HL-60 (cell line): ENCODE measurements around the gene ZSWIM3.
"Not testable (repeated sequence)": the region's sequence is repeated elsewhere in the genome, so short reads cannot be mapped to it uniquely, and the experiment has no call there.

Source experiments
- DNase-seq, 2 experiments: peaks; one replicate each; pipeline ENCODE4 v3.0.0-alpha.2; 2010 to 2020; ENCODE audit warnings: low read depth in 1 of 2, low spot score in 1 of 2
- H3K27ac ChIP-seq: fragments of 250-450 bp; sonication (Bioruptor Pico); replicated peaks from 2 replicates; pipeline ENCODE4 v1.5.1; 2020; ENCODE audit warnings: mild to moderate bottlenecking, moderate library complexity
- H3K27me3 ChIP-seq: fragments of 250-450 bp; sonication (Bioruptor Pico); 2 replicates; pipeline ENCODE4 v1.5.1; 2021; ENCODE audit warnings: mild to moderate bottlenecking, moderate library complexity; ENCODE audit not compliant: insufficient read depth, poor library complexity, severe bottlenecking
- H3K4me3 ChIP-seq: replicated peaks from 2 replicates; pipeline ENCODE4 v1.5.1; 2011; ENCODE audit warnings: mild to moderate bottlenecking, control low read depth, low read length; ENCODE audit not compliant: insufficient read depth
- GABPA ChIP-seq: IDR thresholded peaks from 2 replicates; pipeline ENCODE4 v1.6.1; 2012; ENCODE audit warnings: low read depth
- POLR2AphosphoS5 ChIP-seq: IDR thresholded peaks from 2 replicates; pipeline ENCODE4 v1.6.1; 2012; ENCODE audit warnings: low read depth
- SPI1 ChIP-seq: IDR thresholded peaks from 2 replicates; pipeline ENCODE4 v1.6.1; 2012; ENCODE audit warnings: low read depth, mild to moderate bottlenecking, borderline replicate concordance
- TF ChIP-seq, protein P1 (sequence below): IDR thresholded peaks from one replicate; pipeline ENCODE4 v1.5.1; 2011; ENCODE audit warnings: low read length, control low read depth, inconsistent platforms; ENCODE audit not compliant: insufficient read depth
- TF ChIP-seq, protein P2 (sequence below): IDR thresholded peaks from 2 replicates; pipeline ENCODE4 v1.6.1; 2012; ENCODE audit warnings: low read depth; ENCODE audit not compliant: insufficient replicate concordance

ZSWIM3 gene

DNA sequence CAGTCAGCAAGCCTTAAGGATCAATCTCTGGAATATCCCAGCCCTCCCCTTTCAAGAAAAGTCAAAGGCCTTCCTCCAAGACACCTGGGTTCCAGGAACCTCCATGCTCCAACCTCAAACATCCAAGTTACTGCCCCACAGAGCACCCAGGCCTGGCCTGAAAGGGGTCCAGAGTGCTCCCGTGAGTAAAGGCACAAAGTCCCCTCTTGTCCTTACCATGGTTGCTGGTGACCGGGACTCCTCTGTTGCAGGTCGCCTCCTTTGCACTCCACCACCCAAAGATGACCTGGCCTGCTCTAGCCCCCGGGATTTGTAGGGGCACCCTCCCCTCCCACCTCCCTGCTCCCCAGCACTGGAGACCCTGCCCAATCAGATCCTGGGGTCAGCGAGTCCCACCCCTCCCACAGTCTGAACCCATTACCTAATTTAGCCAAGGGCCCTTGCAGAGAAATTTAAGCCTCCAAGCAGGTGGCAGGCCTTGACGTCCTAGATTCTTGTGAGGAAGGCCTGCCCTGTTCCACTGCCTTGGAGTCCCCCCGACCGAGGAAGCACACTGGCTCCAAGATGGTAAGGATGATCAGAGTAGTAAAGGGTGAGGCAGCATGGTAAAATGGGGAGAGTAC, 30.3 kb upstream of the ZSWIM3 start, which contains the start of gene TNNC2:
Gene TNNC2, minus strand, starts transcription at position 283 of the 623 bp plus-strand sequence. Its CDS starts 64 bp downstream, at position 219.
- no peak within 1 kb of the TSS for H3K27ac ChIP-seq
- TF ChIP-seq, protein P1, sequence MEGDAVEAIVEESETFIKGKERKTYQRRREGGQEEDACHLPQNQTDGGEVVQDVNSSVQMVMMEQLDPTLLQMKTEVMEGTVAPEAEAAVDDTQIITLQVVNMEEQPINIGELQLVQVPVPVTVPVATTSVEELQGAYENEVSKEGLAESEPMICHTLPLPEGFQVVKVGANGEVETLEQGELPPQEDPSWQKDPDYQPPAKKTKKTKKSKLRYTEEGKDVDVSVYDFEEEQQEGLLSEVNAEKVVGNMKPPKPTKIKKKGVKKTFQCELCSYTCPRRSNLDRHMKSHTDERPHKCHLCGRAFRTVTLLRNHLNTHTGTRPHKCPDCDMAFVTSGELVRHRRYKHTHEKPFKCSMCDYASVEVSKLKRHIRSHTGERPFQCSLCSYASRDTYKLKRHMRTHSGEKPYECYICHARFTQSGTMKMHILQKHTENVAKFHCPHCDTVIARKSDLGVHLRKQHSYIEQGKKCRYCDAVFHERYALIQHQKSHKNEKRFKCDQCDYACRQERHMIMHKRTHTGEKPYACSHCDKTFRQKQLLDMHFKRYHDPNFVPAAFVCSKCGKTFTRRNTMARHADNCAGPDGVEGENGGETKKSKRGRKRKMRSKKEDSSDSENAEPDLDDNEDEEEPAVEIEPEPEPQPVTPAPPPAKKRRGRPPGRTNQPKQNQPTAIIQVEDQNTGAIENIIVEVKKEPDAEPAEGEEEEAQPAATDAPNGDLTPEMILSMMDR, result no peak
- TF ChIP-seq GABPA (no peak), SPI1 (no peak), POLR2AphosphoS5 (no peak)
- TF ChIP-seq, protein P2, sequence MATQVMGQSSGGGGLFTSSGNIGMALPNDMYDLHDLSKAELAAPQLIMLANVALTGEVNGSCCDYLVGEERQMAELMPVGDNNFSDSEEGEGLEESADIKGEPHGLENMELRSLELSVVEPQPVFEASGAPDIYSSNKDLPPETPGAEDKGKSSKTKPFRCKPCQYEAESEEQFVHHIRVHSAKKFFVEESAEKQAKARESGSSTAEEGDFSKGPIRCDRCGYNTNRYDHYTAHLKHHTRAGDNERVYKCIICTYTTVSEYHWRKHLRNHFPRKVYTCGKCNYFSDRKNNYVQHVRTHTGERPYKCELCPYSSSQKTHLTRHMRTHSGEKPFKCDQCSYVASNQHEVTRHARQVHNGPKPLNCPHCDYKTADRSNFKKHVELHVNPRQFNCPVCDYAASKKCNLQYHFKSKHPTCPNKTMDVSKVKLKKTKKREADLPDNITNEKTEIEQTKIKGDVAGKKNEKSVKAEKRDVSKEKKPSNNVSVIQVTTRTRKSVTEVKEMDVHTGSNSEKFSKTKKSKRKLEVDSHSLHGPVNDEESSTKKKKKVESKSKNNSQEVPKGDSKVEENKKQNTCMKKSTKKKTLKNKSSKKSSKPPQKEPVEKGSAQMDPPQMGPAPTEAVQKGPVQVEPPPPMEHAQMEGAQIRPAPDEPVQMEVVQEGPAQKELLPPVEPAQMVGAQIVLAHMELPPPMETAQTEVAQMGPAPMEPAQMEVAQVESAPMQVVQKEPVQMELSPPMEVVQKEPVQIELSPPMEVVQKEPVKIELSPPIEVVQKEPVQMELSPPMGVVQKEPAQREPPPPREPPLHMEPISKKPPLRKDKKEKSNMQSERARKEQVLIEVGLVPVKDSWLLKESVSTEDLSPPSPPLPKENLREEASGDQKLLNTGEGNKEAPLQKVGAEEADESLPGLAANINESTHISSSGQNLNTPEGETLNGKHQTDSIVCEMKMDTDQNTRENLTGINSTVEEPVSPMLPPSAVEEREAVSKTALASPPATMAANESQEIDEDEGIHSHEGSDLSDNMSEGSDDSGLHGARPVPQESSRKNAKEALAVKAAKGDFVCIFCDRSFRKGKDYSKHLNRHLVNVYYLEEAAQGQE, result no peak
- DNase-seq, result no peak
- H3K27me3 ChIP-seq, result peaks cover 9% of the 10 kb centered on the region
- no peak within 1 kb of the TSS for H3K4me3 ChIP-seq

DNA sequence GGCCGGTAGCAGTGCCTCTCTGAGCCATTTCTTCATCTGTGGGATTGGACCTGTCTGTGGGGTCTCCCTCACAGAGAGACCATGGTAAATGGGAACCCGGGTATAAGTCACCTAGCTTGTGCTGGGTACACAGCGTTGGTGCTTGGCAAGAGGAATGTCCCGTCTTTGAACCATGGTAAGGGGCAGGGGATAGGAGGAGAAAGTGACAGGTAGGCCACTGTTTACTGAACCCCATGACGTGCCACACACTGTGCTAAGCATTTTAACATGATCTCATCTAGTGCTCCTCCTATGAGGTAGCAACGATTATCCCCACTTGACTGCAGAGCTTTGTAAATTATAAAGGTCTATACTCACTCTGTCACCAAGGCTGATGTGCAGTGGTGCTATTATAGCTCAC, 29.7 kb upstream of the ZSWIM3 start:
- H3K27me3 ChIP-seq, result peaks cover 8% of the 10 kb centered on the region
- no peak for DNase-seq
- TF ChIP-seq GABPA, result no peak
- no peak for TF ChIP-seq SPI1
- TF ChIP-seq, protein P1, result no peak
- TF ChIP-seq POLR2AphosphoS5, result no peak
- TF ChIP-seq, protein P2, result no peak
- no peak overlapping the region for H3K4me3 ChIP-seq
- no peak overlapping the region for H3K27ac ChIP-seq

DNA sequence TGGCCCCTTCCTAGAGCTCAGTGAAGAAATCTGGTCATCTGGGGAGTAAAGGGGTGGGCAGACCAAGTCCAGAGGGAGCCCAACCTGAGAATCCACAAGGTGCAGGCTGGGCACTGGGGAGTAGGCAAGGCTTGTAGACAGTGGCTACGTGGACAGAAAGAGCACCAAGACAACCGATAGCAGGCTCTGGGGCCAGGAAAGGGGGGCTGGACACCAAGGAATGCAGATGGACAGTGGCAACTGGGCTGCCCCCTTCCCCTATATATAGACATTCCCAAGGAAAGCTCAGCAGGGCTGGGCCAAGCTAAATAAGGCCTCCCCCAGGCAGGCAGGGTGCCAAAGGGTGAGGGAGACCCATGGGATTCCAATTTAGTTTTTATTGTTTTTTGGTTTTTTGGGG, 28.8 kb upstream of the ZSWIM3 start:
- H3K27me3 ChIP-seq, result peaks cover 2% of the 10 kb centered on the region
- H3K4me3 ChIP-seq, result no peak overlapping the region
- no peak for DNase-seq
- no peak overlapping the region for H3K27ac ChIP-seq
- TF ChIP-seq POLR2AphosphoS5 (no peak), SPI1 (no peak)
- TF ChIP-seq, protein P1, result no peak
- TF ChIP-seq, protein P2, result no peak

DNA sequence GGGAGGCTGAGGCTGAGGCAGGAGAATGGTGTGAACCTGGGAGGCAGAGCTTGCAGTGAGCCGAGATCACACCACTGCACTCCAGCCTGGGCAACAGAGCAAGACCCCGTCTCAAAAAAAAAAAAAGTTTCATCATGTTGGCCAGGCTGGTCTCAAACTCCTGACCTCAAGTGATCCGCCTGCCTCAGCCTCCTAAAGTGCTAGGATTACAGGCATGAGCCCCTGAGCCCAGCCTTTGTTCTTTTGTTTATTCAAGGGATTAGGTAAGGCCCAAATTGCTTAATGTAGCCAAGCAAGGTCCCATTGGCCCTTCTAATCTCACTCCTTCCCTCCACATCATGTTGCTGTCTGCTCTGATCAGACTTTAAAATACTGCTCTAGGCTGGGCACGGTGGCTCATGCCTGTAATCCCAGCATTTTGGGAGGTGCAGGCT, 27.7 kb upstream of the ZSWIM3 start:
- H3K27me3 ChIP-seq, DNase-seq, H3K27ac ChIP-seq, H3K4me3 ChIP-seq: not testable (repeated sequence)
